ENCODE results near the gene SLF2.

SLF2 gene

GRCh38 chr10:100969187-100970075 is 56.7 kb downstream of the SLF2 start, which contains the start of gene SEMA4G:
Gene SEMA4G, plus strand, starts transcription at chr10:100969504. Its CDS starts 3,409 bp downstream, at chr10:100972913.
- Histone ChIP-seq H3K9ac (ENCODE audit: low read length) (peak within 1 kb of the TSS; percentile 82), H2BK5ac (ENCODE audit: low read length) (no peak within 1 kb of the TSS), H4K8ac (ENCODE audit: low read depth, low read length) (no peak within 1 kb of the TSS), H3K79me1 (ENCODE audit: low read length) (no peaks in the 10 kb centered on the region), H3K18ac (ENCODE audit: low read length) (no peak within 1 kb of the TSS), H2BK120ac (ENCODE audit: low read depth, low read length) (no peak within 1 kb of the TSS), H3K27me3 (ENCODE audit: insufficient read depth, low read length, poor library complexity) (no peaks in the 10 kb centered on the region), H3K56ac (ENCODE audit: low read length) (peak within 1 kb of the TSS; percentile 84), H3K27ac (ENCODE audit: low read depth, low read length) (no peak within 1 kb of the TSS), H3K23ac (ENCODE audit: low read length) (peak within 1 kb of the TSS; percentile 19), H3K4ac (ENCODE audit: low read depth, low read length) (no peak within 1 kb of the TSS), H3K4me1 (ENCODE audit: control insufficient read depth, low read depth, low read length) (peaks cover 9% of the 10 kb centered on the region), H3K4me3 (ENCODE audit: low read length) (peak within 1 kb of the TSS; percentile 58), H3K4me2 (ENCODE audit: low read length) (peak within 1 kb of the TSS; percentile 74), H3K79me2 (ENCODE audit: control insufficient read depth, insufficient read depth, low read length) (no peaks in the 10 kb centered on the region), H2BK15ac (replicated peaks; ENCODE audit: low read depth) (no peak within 1 kb of the TSS), H3K36me3 (ENCODE audit: control insufficient read depth, insufficient read depth, low read length) (no peaks in the 10 kb centered on the region), H4K5ac (ENCODE audit: low read length) (no peak within 1 kb of the TSS), H2AK5ac (ENCODE audit: low read length) (no peak within 1 kb of the TSS)
- no CpG with 5 or more reads among the region's 70 CpGs for WGBS (ENCODE audit: extremely low coverage, insufficient coverage, low lambda C conversion rate)
- peak; percentile 68 for DNase-seq

- Histone ChIP-seq H2BK120ac (ENCODE audit: low read depth, low read length) (no peak overlapping the region), H3K56ac (ENCODE audit: low read length) (peak overlapping the region; percentile 84), H3K4me2 (ENCODE audit: low read length) (peak overlapping the region; percentile 74), H3K27ac (ENCODE audit: low read depth, low read length) (no peak overlapping the region), H3K23ac (ENCODE audit: low read length) (no peak overlapping the region), H2BK5ac (ENCODE audit: low read length) (no peak overlapping the region), H3K79me2 (ENCODE audit: control insufficient read depth, insufficient read depth, low read length) (no peaks in the 10 kb centered on the region), H3K27me3 (ENCODE audit: insufficient read depth, low read length, poor library complexity) (no peaks in the 10 kb centered on the region), H3K36me3 (ENCODE audit: control insufficient read depth, insufficient read depth, low read length) (no peaks in the 10 kb centered on the region), H3K4ac (ENCODE audit: low read depth, low read length) (no peak overlapping the region), H3K79me1 (ENCODE audit: low read length) (no peaks in the 10 kb centered on the region), H3K4me3 (ENCODE audit: low read length) (peak overlapping the region; percentile 58), H3K18ac (ENCODE audit: low read length) (no peak overlapping the region), H2BK15ac (replicated peaks; ENCODE audit: low read depth) (no peak overlapping the region), H4K8ac (ENCODE audit: low read depth, low read length) (no peak overlapping the region), H2AK5ac (ENCODE audit: low read length) (no peak overlapping the region), H3K9ac (ENCODE audit: low read length) (peak overlapping the region; percentile 82), H4K5ac (ENCODE audit: low read length) (no peak overlapping the region), H3K4me1 (ENCODE audit: control insufficient read depth, low read depth, low read length) (peaks cover 9% of the 10 kb centered on the region)
- DNase-seq, result peak; percentile 61
- WGBS (ENCODE audit: extremely low coverage, insufficient coverage, low lambda C conversion rate), result no CpG with 5 or more reads among the region's 13 CpGs
Measured at GRCh38 chr10:100970076-100970913, 57.5 kb downstream of the SLF2 start.

GRCh38 chr10:100970914-100971811 is 58.4 kb downstream of the SLF2 start:
- H2BK15ac ChIP-seq (replicated peaks; ENCODE audit: low read depth), result no peak overlapping the region
- no peak overlapping the region for H4K8ac ChIP-seq (ENCODE audit: low read depth, low read length)
- H3K56ac ChIP-seq (ENCODE audit: low read length), result peak overlapping the region; percentile 2
- H3K4me3 ChIP-seq (ENCODE audit: low read length), result no peak overlapping the region
- DNase-seq, result no peak
- no peak overlapping the region for H3K18ac ChIP-seq (ENCODE audit: low read length)
- no peak overlapping the region for H3K4me2 ChIP-seq (ENCODE audit: low read length)
- H2BK120ac ChIP-seq (ENCODE audit: low read depth, low read length), result no peak overlapping the region
- peaks cover 9% of the 10 kb centered on the region for H3K4me1 ChIP-seq (ENCODE audit: control insufficient read depth, low read depth, low read length)
- no CpG with 5 or more reads among the region's 4 CpGs for WGBS (ENCODE audit: extremely low coverage, insufficient coverage, low lambda C conversion rate)
- no peak overlapping the region for H3K23ac ChIP-seq (ENCODE audit: low read length)
- no peak overlapping the region for H4K5ac ChIP-seq (ENCODE audit: low read length)
- H3K27me3 ChIP-seq (ENCODE audit: insufficient read depth, low read length, poor library complexity), result no peaks in the 10 kb centered on the region
- no peaks in the 10 kb centered on the region for H3K79me2 ChIP-seq (ENCODE audit: control insufficient read depth, insufficient read depth, low read length)
- H3K36me3 ChIP-seq (ENCODE audit: control insufficient read depth, insufficient read depth, low read length), result no peaks in the 10 kb centered on the region
- no peak overlapping the region for H3K9ac ChIP-seq (ENCODE audit: low read length)
- H2BK5ac ChIP-seq (ENCODE audit: low read length), result no peak overlapping the region
- no peak overlapping the region for H3K4ac ChIP-seq (ENCODE audit: low read depth, low read length)
- no peak overlapping the region for H2AK5ac ChIP-seq (ENCODE audit: low read length)
- no peaks in the 10 kb centered on the region for H3K79me1 ChIP-seq (ENCODE audit: low read length)
- H3K27ac ChIP-seq (ENCODE audit: low read depth, low read length), result no peak overlapping the region

GRCh38 chr10:100972115-100972903 is 59.5 kb downstream of the SLF2 start:
- no peak overlapping the region for H2BK15ac ChIP-seq (replicated peaks; ENCODE audit: low read depth)
- no CpG with 5 or more reads among the region's 13 CpGs for WGBS (ENCODE audit: extremely low coverage, insufficient coverage, low lambda C conversion rate)
- DNase-seq, result no peak
- no peak overlapping the region for H3K4me3 ChIP-seq (ENCODE audit: low read length)
- no peak overlapping the region for H2BK120ac ChIP-seq (ENCODE audit: low read depth, low read length)
- H3K79me1 ChIP-seq (ENCODE audit: low read length), result no peaks in the 10 kb centered on the region
- H3K4me1 ChIP-seq (ENCODE audit: control insufficient read depth, low read depth, low read length), result peaks cover 9% of the 10 kb centered on the region
- H3K36me3 ChIP-seq (ENCODE audit: control insufficient read depth, insufficient read depth, low read length), result no peaks in the 10 kb centered on the region
- H4K8ac ChIP-seq (ENCODE audit: low read depth, low read length), result no peak overlapping the region
- H3K27ac ChIP-seq (ENCODE audit: low read depth, low read length), result no peak overlapping the region
- H4K5ac ChIP-seq (ENCODE audit: low read length), result no peak overlapping the region
- no peak overlapping the region for H3K9ac ChIP-seq (ENCODE audit: low read length)
- no peak overlapping the region for H2AK5ac ChIP-seq (ENCODE audit: low read length)
- H3K27me3 ChIP-seq (ENCODE audit: insufficient read depth, low read length, poor library complexity), result no peaks in the 10 kb centered on the region
- H3K4me2 ChIP-seq (ENCODE audit: low read length), result no peak overlapping the region
- H3K79me2 ChIP-seq (ENCODE audit: control insufficient read depth, insufficient read depth, low read length), result no peaks in the 10 kb centered on the region
- H3K18ac ChIP-seq (ENCODE audit: low read length), result no peak overlapping the region
- H2BK5ac ChIP-seq (ENCODE audit: low read length), result no peak overlapping the region
- no peak overlapping the region for H3K56ac ChIP-seq (ENCODE audit: low read length)
- no peak overlapping the region for H3K23ac ChIP-seq (ENCODE audit: low read length)
- no peak overlapping the region for H3K4ac ChIP-seq (ENCODE audit: low read depth, low read length)
